ENCODE data around the gene ZNHIT2. TPM values are rescaled to one million over a fixed set of nuclear protein-coding genes. Genes with fewer than 3 reads are reported as not detected.

Gene ZNHIT2
- total and polyA plus RNA-seq, 3 donors from 2014 or later, result 47.3 to 119 (median 64.2) TPM

DNA sequence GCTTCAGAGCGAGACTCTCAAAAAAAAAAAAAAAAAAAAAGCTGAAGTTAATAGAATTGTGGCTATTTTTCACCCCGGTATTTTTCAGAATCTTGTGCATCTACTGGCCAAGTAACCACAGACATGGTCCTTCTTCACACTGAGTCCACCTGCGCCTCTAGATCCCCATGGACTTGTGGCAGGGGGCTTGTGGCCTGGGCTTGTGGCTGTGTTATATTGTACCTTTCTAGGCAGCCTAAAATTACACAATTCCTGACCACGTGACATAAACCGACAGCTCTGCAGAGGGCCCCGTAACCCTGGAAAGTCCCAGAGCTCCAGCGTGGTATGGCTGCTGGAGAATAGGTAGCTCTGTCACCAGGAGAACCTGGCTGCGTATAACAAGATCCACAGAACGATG, 48.3 kb downstream of the ZNHIT2 start:
- no peak overlapping the region for H3K4me3 ChIP-seq
- no peak overlapping the region for H3K27ac ChIP-seq
- no peaks in the 10 kb centered on the region for H3K4me1 ChIP-seq
- intact Hi-C loops (cut with DNase I; ENCODE audit: low total_unique reads), result no loop called here
- TF ChIP-seq, protein P1, sequence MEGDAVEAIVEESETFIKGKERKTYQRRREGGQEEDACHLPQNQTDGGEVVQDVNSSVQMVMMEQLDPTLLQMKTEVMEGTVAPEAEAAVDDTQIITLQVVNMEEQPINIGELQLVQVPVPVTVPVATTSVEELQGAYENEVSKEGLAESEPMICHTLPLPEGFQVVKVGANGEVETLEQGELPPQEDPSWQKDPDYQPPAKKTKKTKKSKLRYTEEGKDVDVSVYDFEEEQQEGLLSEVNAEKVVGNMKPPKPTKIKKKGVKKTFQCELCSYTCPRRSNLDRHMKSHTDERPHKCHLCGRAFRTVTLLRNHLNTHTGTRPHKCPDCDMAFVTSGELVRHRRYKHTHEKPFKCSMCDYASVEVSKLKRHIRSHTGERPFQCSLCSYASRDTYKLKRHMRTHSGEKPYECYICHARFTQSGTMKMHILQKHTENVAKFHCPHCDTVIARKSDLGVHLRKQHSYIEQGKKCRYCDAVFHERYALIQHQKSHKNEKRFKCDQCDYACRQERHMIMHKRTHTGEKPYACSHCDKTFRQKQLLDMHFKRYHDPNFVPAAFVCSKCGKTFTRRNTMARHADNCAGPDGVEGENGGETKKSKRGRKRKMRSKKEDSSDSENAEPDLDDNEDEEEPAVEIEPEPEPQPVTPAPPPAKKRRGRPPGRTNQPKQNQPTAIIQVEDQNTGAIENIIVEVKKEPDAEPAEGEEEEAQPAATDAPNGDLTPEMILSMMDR (IDR thresholded peaks at IDR 0.05), result no peak
- TF ChIP-seq POLR2A (IDR thresholded peaks at IDR 0.05), result no peak
- no peaks in the 10 kb centered on the region for H3K9me3 ChIP-seq
- H3K36me3 ChIP-seq (ENCODE audit: low read depth, missing control alignments), result no peaks in the 10 kb centered on the region
- no peak for DNase-seq
- 78 to 84% methylated on average over 9 of the region's 9 CpGs for WGBS, 2 donors
- no peaks in the 10 kb centered on the region for H3K27me3 ChIP-seq

DNA sequence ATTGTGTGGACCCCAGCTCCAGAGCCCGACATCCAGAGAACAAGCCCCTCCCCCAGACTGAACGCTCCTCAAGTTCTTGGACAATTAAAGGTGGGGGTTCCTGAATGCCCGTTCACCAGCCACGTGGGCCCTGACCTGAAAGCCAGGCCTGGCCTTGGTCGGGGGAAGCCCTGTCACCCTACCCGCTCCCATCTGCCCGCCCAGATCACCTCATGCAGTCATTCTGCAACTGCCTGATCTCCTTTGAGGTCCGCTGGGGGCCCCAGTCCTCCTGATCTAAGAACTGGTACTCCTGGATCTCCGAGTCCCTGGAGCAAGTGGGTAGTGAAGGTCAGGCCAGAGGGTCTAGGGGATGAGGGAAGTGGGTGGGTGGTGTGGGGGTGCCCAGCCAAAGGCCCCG, 50.1 kb downstream of the ZNHIT2 start:
- TF ChIP-seq, protein P1 (IDR thresholded peaks at IDR 0.05), result no peak
- TF ChIP-seq POLR2A (IDR thresholded peaks at IDR 0.05), result no peak
- no peaks in the 10 kb centered on the region for H3K27me3 ChIP-seq
- DNase-seq, result no peak
- 69 to 81% methylated on average over 3 to 10 of the region's 10 CpGs for WGBS, 2 donors
- no peaks in the 10 kb centered on the region for H3K9me3 ChIP-seq
- no peaks in the 10 kb centered on the region for H3K4me1 ChIP-seq
- H3K36me3 ChIP-seq (ENCODE audit: low read depth, missing control alignments), result no peaks in the 10 kb centered on the region
- no peak overlapping the region for H3K4me3 ChIP-seq
- intact Hi-C loops (cut with DNase I; ENCODE audit: low total_unique reads), result no loop called here
- no peak overlapping the region for H3K27ac ChIP-seq

- Histone ChIP-seq H3K9me3 (no peaks in the 10 kb centered on the region), H3K27ac (no peak overlapping the region), H3K36me3 (ENCODE audit: low read depth, missing control alignments) (no peaks in the 10 kb centered on the region), H3K27me3 (no peaks in the 10 kb centered on the region), H3K4me3 (no peak overlapping the region), H3K4me1 (no peaks in the 10 kb centered on the region)
- no peak for DNase-seq
- no peak for TF ChIP-seq POLR2A (IDR thresholded peaks at IDR 0.05)
- TF ChIP-seq, protein P1 (IDR thresholded peaks at IDR 0.05), result no peak
- intact Hi-C loops (cut with DNase I; ENCODE audit: low total_unique reads), result no loop called here
- 67 to 92% methylated on average over 1 to 4 of the region's 4 CpGs for WGBS, 2 donors
Measured at GRCh38 chr11:65066805-65067291, 50.7 kb downstream of the ZNHIT2 start.

Small RNA genes lying within 50 kb of the gene (microRNA-seq; reads per million reads assigned to microRNA genes)
- gene MIR6751 (ENCODE audit: borderline number of aligned reads in 2 of 2, borderline replicate concordance in 1 of 2), result 0 reads per million in 2 donors

Small RNA genes lying within 50 kb of the gene (small RNA-seq; reads per million reads assigned to genes)
- 0 reads per million in 2 donors for gene HIGD1AP10
- 0 reads per million in 2 donors for gene PDCL2P2
- gene RNU2-23P, result 0.09 to 0.47 reads per million in 2 donors

Other genes starting within 250 kb of the ZNHIT2 start
- 100 to 1,000 TPM; 230 to 455 TPM for gene EHD1, start 239.1 kb downstream of the ZNHIT2 start, total RNA-seq
- 328 TPM for gene EHD1, start 239.1 kb downstream of the ZNHIT2 start, polyA plus RNA-seq (ENCODE audit: insufficient read depth, low read depth, low replicate concordance)
- 10 to 100 TPM; 51.1 to 56.1 TPM for gene ATG2A, start 200.5 kb downstream of the ZNHIT2 start, total RNA-seq
- 22.2 TPM for gene ATG2A, start 200.5 kb downstream of the ZNHIT2 start, polyA plus RNA-seq (ENCODE audit: insufficient read depth, low read depth, low replicate concordance)
- 10 to 100 TPM; 19.4 to 26.2 TPM for gene PPP2R5B, start 193.0 kb downstream of the ZNHIT2 start, total RNA-seq
- gene PPP2R5B, start 193.0 kb downstream of the ZNHIT2 start, polyA plus RNA-seq (ENCODE audit: insufficient read depth, low read depth, low replicate concordance), result 9.9 TPM
- 1 to 10 TPM; 7.0 to 9.4 TPM for gene GPHA2, start 181.8 kb downstream of the ZNHIT2 start, total RNA-seq
- 6.9 TPM for gene GPHA2, start 181.8 kb downstream of the ZNHIT2 start, polyA plus RNA-seq (ENCODE audit: insufficient read depth, low read depth, low replicate concordance)
- gene MAJIN, start 145.6 kb downstream of the ZNHIT2 start, total RNA-seq, result 10 to 100 TPM; 14.4 to 34.8 TPM
- gene MAJIN, start 145.6 kb downstream of the ZNHIT2 start, polyA plus RNA-seq (ENCODE audit: insufficient read depth, low read depth, low replicate concordance), result 36.4 TPM
- gene BATF2, start 120.7 kb downstream of the ZNHIT2 start, total RNA-seq, result 1 to 10 TPM in 1 of 2 donors, under 1 TPM in 1; 0.94 to 1.5 TPM
- gene BATF2, start 120.7 kb downstream of the ZNHIT2 start, polyA plus RNA-seq (ENCODE audit: insufficient read depth, low read depth, low replicate concordance), result 2.7 TPM
- 100 to 1,000 TPM; 127 to 154 TPM for gene ARL2, start 103.5 kb downstream of the ZNHIT2 start, total RNA-seq
- 235 TPM for gene ARL2, start 103.5 kb downstream of the ZNHIT2 start, polyA plus RNA-seq (ENCODE audit: insufficient read depth, low read depth, low replicate concordance)
- gene SNX15, start 90.3 kb downstream of the ZNHIT2 start, total RNA-seq, result 10 to 100 TPM; 17.0 to 22.5 TPM
- gene SNX15, start 90.3 kb downstream of the ZNHIT2 start, polyA plus RNA-seq (ENCODE audit: insufficient read depth, low read depth, low replicate concordance), result 15.6 TPM
- 10 to 100 TPM; 40.5 to 41.0 TPM for gene SAC3D1, start 76.5 kb downstream of the ZNHIT2 start, total RNA-seq
- 63.5 TPM for gene SAC3D1, start 76.5 kb downstream of the ZNHIT2 start, polyA plus RNA-seq (ENCODE audit: insufficient read depth, low read depth, low replicate concordance)
- gene NAALADL1, start 59.1 kb downstream of the ZNHIT2 start, total RNA-seq, result 10 to 100 TPM; 16.5 to 18.1 TPM
- 16.0 TPM for gene NAALADL1, start 59.1 kb downstream of the ZNHIT2 start, polyA plus RNA-seq (ENCODE audit: insufficient read depth, low read depth, low replicate concordance)
- 10 to 100 TPM; 28.5 to 50.9 TPM for gene CDCA5, start 33.7 kb downstream of the ZNHIT2 start, total RNA-seq
- 93.3 TPM for gene CDCA5, start 33.7 kb downstream of the ZNHIT2 start, polyA plus RNA-seq (ENCODE audit: insufficient read depth, low read depth, low replicate concordance)
- gene ZFPL1, start 33.5 kb downstream of the ZNHIT2 start, total RNA-seq, result 10 to 100 TPM; 52.7 to 57.2 TPM
- gene ZFPL1, start 33.5 kb downstream of the ZNHIT2 start, polyA plus RNA-seq (ENCODE audit: insufficient read depth, low read depth, low replicate concordance), result 70.6 TPM
- 100 to 1,000 TPM; 173 to 252 TPM for gene VPS51, start 21.5 kb downstream of the ZNHIT2 start, total RNA-seq
- gene VPS51, start 21.5 kb downstream of the ZNHIT2 start, polyA plus RNA-seq (ENCODE audit: insufficient read depth, low read depth, low replicate concordance), result 91.1 TPM
- gene TM7SF2, start 5.8 kb downstream of the ZNHIT2 start, total RNA-seq, result 10 to 100 TPM; 42.0 to 49.6 TPM
- gene TM7SF2, start 5.8 kb downstream of the ZNHIT2 start, polyA plus RNA-seq (ENCODE audit: insufficient read depth, low read depth, low replicate concordance), result 36.4 TPM
- 100 to 1,000 TPM; 441 to 583 TPM for gene FAU, start 4.4 kb upstream of the ZNHIT2 start, total RNA-seq
- gene FAU, start 4.4 kb upstream of the ZNHIT2 start, polyA plus RNA-seq (ENCODE audit: insufficient read depth, low read depth, low replicate concordance), result 761 TPM
- gene MRPL49, start 4.6 kb upstream of the ZNHIT2 start, total RNA-seq, result 10 to 100 TPM; 82.8 to 87.7 TPM
- 53.9 TPM for gene MRPL49, start 4.6 kb upstream of the ZNHIT2 start, polyA plus RNA-seq (ENCODE audit: insufficient read depth, low read depth, low replicate concordance)
- 10 to 100 TPM; 67.4 to 87.2 TPM for gene SYVN1, start 16.8 kb upstream of the ZNHIT2 start, total RNA-seq
- 62.0 TPM for gene SYVN1, start 16.8 kb upstream of the ZNHIT2 start, polyA plus RNA-seq (ENCODE audit: insufficient read depth, low read depth, low replicate concordance)
- gene SPDYC, start 52.5 kb upstream of the ZNHIT2 start, total RNA-seq, result 1 to 10 TPM; 1.2 TPM
- 0.80 TPM for gene SPDYC, start 52.5 kb upstream of the ZNHIT2 start, polyA plus RNA-seq (ENCODE audit: insufficient read depth, low read depth, low replicate concordance)
- 10 to 100 TPM; 36.2 to 85.3 TPM for gene CAPN1, start 64.2 kb upstream of the ZNHIT2 start, total RNA-seq
- gene CAPN1, start 64.2 kb upstream of the ZNHIT2 start, polyA plus RNA-seq (ENCODE audit: insufficient read depth, low read depth, low replicate concordance), result 27.3 TPM
- gene POLA2, start 144.3 kb upstream of the ZNHIT2 start, total RNA-seq, result 10 to 100 TPM; 24.2 to 27.6 TPM
- 21.9 TPM for gene POLA2, start 144.3 kb upstream of the ZNHIT2 start, polyA plus RNA-seq (ENCODE audit: insufficient read depth, low read depth, low replicate concordance)
- gene CDC42EP2, start 197.2 kb upstream of the ZNHIT2 start, total RNA-seq, result 1 to 10 TPM; 3.5 to 4.4 TPM
- 5.1 TPM for gene CDC42EP2, start 197.2 kb upstream of the ZNHIT2 start, polyA plus RNA-seq (ENCODE audit: insufficient read depth, low read depth, low replicate concordance)
- 10 to 100 TPM; 86.8 to 91.2 TPM for gene DPF2, start 216.2 kb upstream of the ZNHIT2 start, total RNA-seq
- gene DPF2, start 216.2 kb upstream of the ZNHIT2 start, polyA plus RNA-seq (ENCODE audit: insufficient read depth, low read depth, low replicate concordance), result 94.5 TPM
- 1 to 10 TPM; 5.3 to 7.6 TPM for gene TIGD3, start 237.1 kb upstream of the ZNHIT2 start, total RNA-seq
- gene TIGD3, start 237.1 kb upstream of the ZNHIT2 start, polyA plus RNA-seq (ENCODE audit: insufficient read depth, low read depth, low replicate concordance), result 7.1 TPM